Trophoblast cell (in vitro differentiated cells and primary cell): Measurements from ENCODE around the gene EEF1AKMT3.

Experiments used
- DNase-seq, 2 donors: peaks; one replicate each; pipeline ENCODE4 v3.0.0-alpha.2; 2016
- H2AFZ ChIP-seq: 2 replicates; pipeline ENCODE4 v1.6.1; 2013; ENCODE audit warnings: low read length, moderate library complexity, mild to moderate bottlenecking; ENCODE audit not compliant: insufficient read depth, poor library complexity
- H2AK5ac ChIP-seq: 2 replicates; pipeline ENCODE4 v1.6.1; 2013; ENCODE audit warnings: mild to moderate bottlenecking, low read length
- H2BK120ac ChIP-seq: 2 replicates; pipeline ENCODE4 v1.6.1; 2013; ENCODE audit warnings: low read length, mild to moderate bottlenecking, moderate library complexity; ENCODE audit not compliant: insufficient read depth, poor library complexity
- H2BK12ac ChIP-seq: 2 replicates; pipeline ENCODE4 v1.6.1; 2013; ENCODE audit warnings: mild to moderate bottlenecking, low read length, moderate library complexity
- H2BK5ac ChIP-seq: 2 replicates; pipeline ENCODE4 v1.6.1; 2013; ENCODE audit warnings: low read length, low read depth, moderate library complexity, mild to moderate bottlenecking; ENCODE audit not compliant: poor library complexity
- H3K14ac ChIP-seq: 2 replicates; pipeline ENCODE4 v1.6.1; 2013; ENCODE audit warnings: mild to moderate bottlenecking, low read length
- H3K18ac ChIP-seq: 2 replicates; pipeline ENCODE4 v1.6.1; 2013; ENCODE audit warnings: mild to moderate bottlenecking, low read length
- H3K23ac ChIP-seq: 2 replicates; pipeline ENCODE4 v1.6.1; 2013; ENCODE audit warnings: low read length
- H3K27ac ChIP-seq: 2 replicates; pipeline ENCODE4 v1.5.1; 2013; ENCODE audit warnings: low read depth, mild to moderate bottlenecking, inconsistent platforms, low read length, moderate library complexity
- H3K27me3 ChIP-seq: 2 replicates; pipeline ENCODE4 v1.6.1; 2013; ENCODE audit warnings: inconsistent platforms, mild to moderate bottlenecking, low read length, moderate library complexity; ENCODE audit not compliant: insufficient read depth
- H3K36me3 ChIP-seq, 2 experiments: 1 replicate in 1 of 2; 2 replicates in 1 of 2; pipeline ENCODE4 v1.6.1; 2013; ENCODE audit warnings: low read length in 2 of 2, mild to moderate bottlenecking in 2 of 2, moderate library complexity in 1 of 2; ENCODE audit not compliant: insufficient read depth in 2 of 2, control insufficient read depth in 1 of 2
- H3K4ac ChIP-seq: 2 replicates; pipeline ENCODE4 v1.6.1; 2013; ENCODE audit warnings: low read depth, mild to moderate bottlenecking, low read length, moderate library complexity
- H3K4me1 ChIP-seq, 2 experiments: 1 replicate in 1 of 2; 2 replicates in 1 of 2; pipeline ENCODE4 v1.6.1; 2013; ENCODE audit warnings: low read length in 2 of 2, mild to moderate bottlenecking in 2 of 2, moderate library complexity in 1 of 2; ENCODE audit not compliant: insufficient read depth in 2 of 2, control insufficient read depth in 1 of 2
- H3K4me2 ChIP-seq: 2 replicates; pipeline ENCODE4 v1.6.1; 2013; ENCODE audit warnings: inconsistent platforms, mild to moderate bottlenecking, low read length, moderate library complexity
- H3K4me3 ChIP-seq: 2 replicates; pipeline ENCODE4 v1.5.1; 2013; ENCODE audit warnings: mild to moderate bottlenecking, low read depth, low read length, inconsistent platforms
- H3K79me1 ChIP-seq: one replicate; pipeline ENCODE4 v1.6.1; 2013; ENCODE audit warnings: low read length
- H3K79me2 ChIP-seq: 2 replicates; pipeline ENCODE4 v1.6.1; 2013; ENCODE audit warnings: low read length, mild to moderate bottlenecking; ENCODE audit not compliant: control insufficient read depth, insufficient read depth, poor library complexity
- H3K9ac ChIP-seq: 2 replicates; pipeline ENCODE4 v1.6.1; 2013; ENCODE audit warnings: mild to moderate bottlenecking, low read length
- H3K9me3 ChIP-seq: 2 replicates; pipeline ENCODE4 v1.6.1; 2013; ENCODE audit warnings: low read depth, mild to moderate bottlenecking, control low read depth, inconsistent platforms, low read length; ENCODE audit not compliant: insufficient read depth
- H4K12ac ChIP-seq: 2 replicates; pipeline ENCODE4 v1.6.1; 2013; ENCODE audit warnings: low read depth, mild to moderate bottlenecking, low read length, moderate library complexity
- H4K8ac ChIP-seq: 2 replicates; pipeline ENCODE4 v1.6.1; 2013; ENCODE audit warnings: low read depth, mild to moderate bottlenecking, low read length, moderate library complexity
- H4K91ac ChIP-seq: one replicate; pipeline ENCODE4 v1.6.1; 2013; ENCODE audit warnings: low read depth, mild to moderate bottlenecking, low read length, moderate library complexity
- WGBS: extraction: QIAGEN DNeasy Blood & Tissue Kit; methylation state at CpG from one replicate; pipeline ENCODE4 v1.1.7; 2013; ENCODE audit warnings: missing lambda C conversion rate; ENCODE audit not compliant: insufficient read length, insufficient coverage; ENCODE audit errors: extremely low coverage; 5-methylcytosine and 5-hydroxymethylcytosine counted together

Gene EEF1AKMT3

GRCh38 chr12:57740656-57741412, 31.6 kb upstream of the EEF1AKMT3 start:
- Histone ChIP-seq H3K27me3 (peaks cover 60% of the 10 kb centered on the region), H3K79me2 (no peaks in the 10 kb centered on the region), H3K18ac (no peak overlapping the region), H3K23ac (no peak overlapping the region), H3K4me3 (no peak overlapping the region), H2AFZ (no peak overlapping the region), H2AK5ac (no peak overlapping the region), H3K36me3 (no peaks in the 10 kb centered on the region), H3K9ac (no peak overlapping the region), H2BK5ac (no peak overlapping the region), H3K79me1 (peaks cover 3% of the 10 kb centered on the region), H3K14ac (no peak overlapping the region), H3K4me2 (no peak overlapping the region), H4K12ac (no peak overlapping the region), H3K27ac (no peak overlapping the region), H4K91ac (no peak overlapping the region), H3K9me3 (peaks cover 8% of the 10 kb centered on the region), H3K4ac (no peak overlapping the region), H4K8ac (no peak overlapping the region), H3K4me1 (peaks cover 0 to 7% of the 10 kb centered on the region in 2 experiments), H2BK120ac (no peak overlapping the region), H2BK12ac (no peak overlapping the region)
- WGBS: no CpG with 5 or more reads among the region's 5 CpGs
- DNase-seq: no peak

- Histone ChIP-seq H3K9ac (no peak overlapping the region), H3K79me1 (peaks cover 3% of the 10 kb centered on the region), H3K18ac (no peak overlapping the region), H2BK12ac (no peak overlapping the region), H4K8ac (no peak overlapping the region), H3K27me3 (peaks cover 54% of the 10 kb centered on the region), H4K91ac (no peak overlapping the region), H3K27ac (no peak overlapping the region), H3K23ac (no peak overlapping the region), H2BK5ac (no peak overlapping the region), H3K36me3 (no peaks in the 10 kb centered on the region), H4K12ac (no peak overlapping the region), H3K4me3 (no peak overlapping the region), H3K14ac (no peak overlapping the region), H2AFZ (no peak overlapping the region), H3K4me1 (peaks cover 0 to 7% of the 10 kb centered on the region in 2 experiments), H3K4ac (no peak overlapping the region), H2AK5ac (no peak overlapping the region), H3K4me2 (no peak overlapping the region), H3K9me3 (peaks cover 8% of the 10 kb centered on the region), H3K79me2 (no peaks in the 10 kb centered on the region), H2BK120ac (no peak overlapping the region)
- no peak for DNase-seq
- WGBS: no CpG with 5 or more reads among the region's 1 CpG
Measured at GRCh38 chr12:57741413-57741789, 31.0 kb upstream of the EEF1AKMT3 start.

GRCh38 chr12:57741844-57742738, 30.3 kb upstream of the EEF1AKMT3 start:
- H3K4ac ChIP-seq: no peak overlapping the region
- no peak overlapping the region for H2AK5ac ChIP-seq
- H3K27ac ChIP-seq: no peak overlapping the region
- H4K12ac ChIP-seq: no peak overlapping the region
- peaks cover 6% of the 10 kb centered on the region for H3K9me3 ChIP-seq
- no peak overlapping the region for H2BK12ac ChIP-seq
- DNase-seq: peak in 1 of 2 donors; percentile 20
- no peak overlapping the region for H2BK120ac ChIP-seq
- H2AFZ ChIP-seq: no peak overlapping the region
- peaks cover 47% of the 10 kb centered on the region for H3K27me3 ChIP-seq
- H3K4me2 ChIP-seq: no peak overlapping the region
- no peak overlapping the region for H4K91ac ChIP-seq
- H3K79me2 ChIP-seq: no peaks in the 10 kb centered on the region
- H3K23ac ChIP-seq: no peak overlapping the region
- WGBS: no CpG with 5 or more reads among the region's 14 CpGs
- H3K36me3 ChIP-seq: peaks cover 2 to 5% of the 10 kb centered on the region in 2 experiments
- H3K79me1 ChIP-seq: peaks cover 3% of the 10 kb centered on the region
- H3K9ac ChIP-seq: no peak overlapping the region
- H3K14ac ChIP-seq: no peak overlapping the region
- peaks cover 0 to 7% of the 10 kb centered on the region in 2 experiments for H3K4me1 ChIP-seq
- H4K8ac ChIP-seq: no peak overlapping the region
- no peak overlapping the region for H3K4me3 ChIP-seq
- no peak overlapping the region for H3K18ac ChIP-seq
- H2BK5ac ChIP-seq: no peak overlapping the region

GRCh38 chr12:57743769-57744168, 28.6 kb upstream of the EEF1AKMT3 start:
- no peaks in the 10 kb centered on the region for H3K4me1 ChIP-seq
- H3K14ac ChIP-seq: no peak overlapping the region
- H4K12ac ChIP-seq: no peak overlapping the region
- H2AFZ ChIP-seq: no peak overlapping the region
- H2AK5ac ChIP-seq: no peak overlapping the region
- H3K18ac ChIP-seq: no peak overlapping the region
- no peak overlapping the region for H3K9ac ChIP-seq
- no CpG with 5 or more reads among the region's 2 CpGs for WGBS
- H3K4ac ChIP-seq: no peak overlapping the region
- no peak overlapping the region for H3K27ac ChIP-seq
- peaks cover 4% of the 10 kb centered on the region for H3K9me3 ChIP-seq
- no peak overlapping the region for H2BK12ac ChIP-seq
- H3K4me2 ChIP-seq: no peak overlapping the region
- no peaks in the 10 kb centered on the region for H3K79me2 ChIP-seq
- H3K4me3 ChIP-seq: no peak overlapping the region
- H3K79me1 ChIP-seq: peaks cover 3% of the 10 kb centered on the region
- H3K27me3 ChIP-seq: peaks cover 31% of the 10 kb centered on the region
- H2BK5ac ChIP-seq: no peak overlapping the region
- no peak overlapping the region for H3K23ac ChIP-seq
- no peak overlapping the region for H4K91ac ChIP-seq
- DNase-seq: no peak
- H2BK120ac ChIP-seq: no peak overlapping the region
- no peak overlapping the region for H4K8ac ChIP-seq
- peaks cover 7 to 14% of the 10 kb centered on the region in 2 experiments for H3K36me3 ChIP-seq
